Activated naive CD8-positive, alpha-beta T cell treated with anti-CD3 and anti-CD28 coated beads for 36 hours (primary cell): Measurements from ENCODE around the gene ZHX3. TPM values are rescaled to one million over a fixed set of nuclear protein-coding genes. Genes with fewer than 3 reads are reported as not detected.

Source experiments
- DNase-seq: peaks from one replicate; pipeline ENCODE4 v3.0.0; 2021
- H3K27ac Mint-ChIP-seq: one replicate; pipeline ENCODE4 v1.8.0; 2022; ENCODE audit warnings: mild to moderate bottlenecking, moderate library complexity, mixed read lengths
- H3K27me3 Mint-ChIP-seq: one replicate; pipeline ENCODE4 v1.8.0; 2022; ENCODE audit warnings: mild to moderate bottlenecking, mixed read lengths
- H3K36me3 Mint-ChIP-seq: one replicate; pipeline ENCODE4 v1.8.0; 2021; ENCODE audit warnings: mild to moderate bottlenecking, mixed read lengths
- H3K4me1 Mint-ChIP-seq: one replicate; pipeline ENCODE4 v1.8.0; 2021; ENCODE audit warnings: mixed read lengths
- H3K4me3 Mint-ChIP-seq: one replicate; pipeline ENCODE4 v1.8.0; 2022; ENCODE audit warnings: mild to moderate bottlenecking, moderate library complexity, mixed read lengths
- H3K9me3 Mint-ChIP-seq: one replicate; pipeline ENCODE4 v1.8.0; 2022; ENCODE audit warnings: mixed read lengths
- total RNA-seq, 2 experiments: library from RNA; stranded (reverse); gene quantifications; one replicate each; pipeline ENCODE4 v1.2.3, GENCODE V29; 2021

ZHX3 gene, protein sequence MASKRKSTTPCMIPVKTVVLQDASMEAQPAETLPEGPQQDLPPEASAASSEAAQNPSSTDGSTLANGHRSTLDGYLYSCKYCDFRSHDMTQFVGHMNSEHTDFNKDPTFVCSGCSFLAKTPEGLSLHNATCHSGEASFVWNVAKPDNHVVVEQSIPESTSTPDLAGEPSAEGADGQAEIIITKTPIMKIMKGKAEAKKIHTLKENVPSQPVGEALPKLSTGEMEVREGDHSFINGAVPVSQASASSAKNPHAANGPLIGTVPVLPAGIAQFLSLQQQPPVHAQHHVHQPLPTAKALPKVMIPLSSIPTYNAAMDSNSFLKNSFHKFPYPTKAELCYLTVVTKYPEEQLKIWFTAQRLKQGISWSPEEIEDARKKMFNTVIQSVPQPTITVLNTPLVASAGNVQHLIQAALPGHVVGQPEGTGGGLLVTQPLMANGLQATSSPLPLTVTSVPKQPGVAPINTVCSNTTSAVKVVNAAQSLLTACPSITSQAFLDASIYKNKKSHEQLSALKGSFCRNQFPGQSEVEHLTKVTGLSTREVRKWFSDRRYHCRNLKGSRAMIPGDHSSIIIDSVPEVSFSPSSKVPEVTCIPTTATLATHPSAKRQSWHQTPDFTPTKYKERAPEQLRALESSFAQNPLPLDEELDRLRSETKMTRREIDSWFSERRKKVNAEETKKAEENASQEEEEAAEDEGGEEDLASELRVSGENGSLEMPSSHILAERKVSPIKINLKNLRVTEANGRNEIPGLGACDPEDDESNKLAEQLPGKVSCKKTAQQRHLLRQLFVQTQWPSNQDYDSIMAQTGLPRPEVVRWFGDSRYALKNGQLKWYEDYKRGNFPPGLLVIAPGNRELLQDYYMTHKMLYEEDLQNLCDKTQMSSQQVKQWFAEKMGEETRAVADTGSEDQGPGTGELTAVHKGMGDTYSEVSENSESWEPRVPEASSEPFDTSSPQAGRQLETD
- total RNA-seq = 10 to 100 TPM; 15.5 to 17.6 TPM

GRCh38 chr20:41317546-41318270 lies at the start of gene ZHX3:
Gene ZHX3, minus strand, starts transcription at chr20:41317731. Its CDS starts 112,815 bp downstream, at chr20:41204916.
- Mint-ChIP-seq H3K9me3 (no peaks in the 10 kb centered on the region), H3K4me1 (peaks cover 27% of the 10 kb centered on the region), H3K36me3 (peaks cover 2% of the 10 kb centered on the region), H3K4me3 (peak within 1 kb of the TSS; percentile 91), H3K27ac (peak within 1 kb of the TSS; percentile 84), H3K27me3 (no peaks in the 10 kb centered on the region)
- DNase-seq = peak; percentile 100

GRCh38 chr20:41367393-41367695 lies 49.8 kb upstream of the ZHX3 start:
- peak overlapping the region; percentile 59 for H3K4me3 Mint-ChIP-seq
- H3K4me1 Mint-ChIP-seq = peaks cover 10% of the 10 kb centered on the region
- peaks cover 4% of the 10 kb centered on the region for H3K9me3 Mint-ChIP-seq
- no peak overlapping the region for H3K27ac Mint-ChIP-seq
- no peak for DNase-seq
- H3K27me3 Mint-ChIP-seq = peaks cover 44% of the 10 kb centered on the region
- H3K36me3 Mint-ChIP-seq = peaks cover 5% of the 10 kb centered on the region

GRCh38 chr20:41366546-41367392 lies 49.2 kb upstream of the ZHX3 start, which contains the start of gene EMILIN3:
Gene EMILIN3, minus strand, starts transcription at chr20:41366818. Its CDS starts 184 bp downstream, at chr20:41366634.
- Mint-ChIP-seq H3K27me3 (peaks cover 44% of the 10 kb centered on the region), H3K36me3 (peaks cover 5% of the 10 kb centered on the region), H3K4me3 (peak within 1 kb of the TSS; percentile 59), H3K4me1 (peaks cover 10% of the 10 kb centered on the region), H3K27ac (no peak within 1 kb of the TSS), H3K9me3 (peaks cover 4% of the 10 kb centered on the region)
- DNase-seq = no peak

GRCh38 chr20:41365777-41366545 lies 48.4 kb upstream of the ZHX3 start:
- Mint-ChIP-seq H3K27ac (no peak overlapping the region), H3K4me1 (peaks cover 10% of the 10 kb centered on the region), H3K36me3 (peaks cover under 1% of the 10 kb centered on the region), H3K4me3 (no peak overlapping the region), H3K27me3 (peaks cover 44% of the 10 kb centered on the region), H3K9me3 (no peaks in the 10 kb centered on the region)
- no peak for DNase-seq

DNA sequence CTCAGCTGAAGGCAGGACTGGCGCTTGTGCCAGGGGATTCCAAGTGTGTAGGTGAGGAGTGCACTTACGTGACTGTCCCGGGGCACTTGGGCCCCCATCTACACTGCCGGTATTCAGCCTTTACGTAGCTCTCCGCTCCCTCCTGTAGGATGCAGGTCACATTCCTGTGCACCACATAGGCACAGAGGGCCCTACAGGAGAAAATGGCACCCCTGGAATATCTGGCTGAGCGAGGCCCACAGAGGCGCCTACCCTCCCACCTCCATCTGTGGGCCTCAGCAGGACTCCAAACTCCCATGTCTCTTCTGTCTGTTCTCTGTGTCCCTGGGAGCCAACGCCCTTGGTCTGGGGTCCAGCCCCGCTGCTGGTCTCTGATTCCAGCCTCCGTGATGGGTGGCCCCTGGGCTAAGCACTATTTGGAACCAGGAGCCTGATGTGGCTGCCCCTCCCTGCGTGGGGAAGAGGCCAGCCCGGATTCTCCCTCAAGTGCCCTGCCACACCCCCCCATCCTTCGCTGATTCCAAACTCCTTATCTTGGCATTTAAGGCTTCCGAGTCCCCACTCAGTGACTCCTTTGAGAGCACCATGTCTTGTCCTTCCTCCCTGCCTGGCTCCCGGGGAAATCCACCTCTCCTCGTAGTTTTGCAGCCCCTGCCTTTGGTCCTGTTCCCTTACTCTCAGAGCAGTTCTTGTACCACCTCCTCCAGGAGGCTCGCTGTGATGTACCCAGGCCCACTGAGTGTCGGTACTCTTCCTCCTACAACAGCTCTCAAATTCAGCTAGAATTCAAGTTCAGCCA lies 47.6 kb upstream of the ZHX3 start:
- Mint-ChIP-seq H3K36me3 (no peaks in the 10 kb centered on the region), H3K27ac (no peak overlapping the region)

DNA sequence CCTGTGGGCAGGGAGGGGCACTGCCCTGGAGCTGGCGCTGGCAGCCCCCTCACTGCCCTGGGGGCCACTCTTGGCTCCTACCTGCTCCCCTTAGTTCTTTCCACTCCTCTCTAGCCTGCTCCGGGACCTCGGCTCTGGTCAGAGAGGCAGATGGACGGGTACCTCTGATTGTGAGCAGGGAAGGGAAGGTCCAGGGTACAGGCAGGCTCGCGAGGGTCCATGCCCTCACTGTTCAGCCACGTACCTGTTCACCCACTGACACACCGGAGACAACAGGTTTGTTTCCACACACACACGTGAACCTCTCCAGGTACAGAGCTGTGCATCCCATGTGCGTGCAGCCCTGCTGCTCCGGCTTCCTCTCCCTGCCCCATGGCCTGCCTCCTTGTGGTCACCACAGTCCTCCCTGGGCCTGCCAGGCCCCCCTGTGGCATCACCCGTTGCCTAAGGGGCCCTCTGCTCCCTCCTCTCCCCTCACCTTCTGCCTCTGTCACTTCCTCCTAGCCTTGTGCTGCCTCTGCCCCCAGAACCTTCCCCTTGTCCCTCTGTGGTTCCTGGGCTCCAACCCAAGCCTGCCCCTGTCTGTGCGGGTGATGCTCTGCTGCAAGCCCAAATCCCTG lies 46.8 kb upstream of the ZHX3 start:
- H3K27me3 Mint-ChIP-seq = peaks cover 36% of the 10 kb centered on the region
- no peaks in the 10 kb centered on the region for H3K36me3 Mint-ChIP-seq
- H3K4me1 Mint-ChIP-seq = peaks cover 7% of the 10 kb centered on the region
- no peak for DNase-seq
- no peak overlapping the region for H3K4me3 Mint-ChIP-seq
- no peak overlapping the region for H3K27ac Mint-ChIP-seq
- H3K9me3 Mint-ChIP-seq = no peaks in the 10 kb centered on the region

More for the DNA sequence above, 47.6 kb upstream of the ZHX3 start:
- Mint-ChIP-seq H3K27me3 (peaks cover 44% of the 10 kb centered on the region), H3K4me1 (peaks cover 10% of the 10 kb centered on the region), H3K9me3 (no peaks in the 10 kb centered on the region), H3K4me3 (no peak overlapping the region)
- no peak for DNase-seq

- Mint-ChIP-seq H3K36me3 (no peaks in the 10 kb centered on the region), H3K27ac (no peak overlapping the region), H3K9me3 (no peaks in the 10 kb centered on the region), H3K4me1 (peaks cover 7% of the 10 kb centered on the region), H3K4me3 (no peak overlapping the region), H3K27me3 (peaks cover 30% of the 10 kb centered on the region)
- DNase-seq = no peak
Observed at GRCh38 chr20:41363601-41364000, 46.1 kb upstream of the ZHX3 start.

DNA sequence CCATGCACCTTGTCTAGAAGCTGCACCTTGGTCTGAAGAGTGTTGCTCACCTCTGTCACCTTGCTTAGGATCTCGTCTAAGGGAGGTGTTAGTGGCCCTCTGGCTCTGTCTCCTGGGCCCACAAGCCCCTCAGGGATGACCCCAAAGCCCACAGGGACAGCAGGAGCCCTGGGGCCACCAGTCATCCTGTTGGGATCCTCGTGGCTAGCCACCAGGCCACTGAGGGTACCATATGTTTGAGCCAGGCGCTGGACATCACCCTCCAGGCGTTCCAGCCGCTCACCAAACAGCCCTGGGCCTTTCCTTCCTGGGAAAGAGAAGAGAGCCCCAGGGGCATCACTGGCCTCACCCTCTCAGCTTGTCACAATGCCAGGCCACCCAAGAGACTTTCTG lies 45.2 kb upstream of the ZHX3 start:
- no peak overlapping the region for H3K27ac Mint-ChIP-seq
- no peaks in the 10 kb centered on the region for H3K36me3 Mint-ChIP-seq
- DNase-seq = no peak

GRCh38 chr20:41361757-41362747 lies 44.5 kb upstream of the ZHX3 start:
- no peak overlapping the region for H3K27ac Mint-ChIP-seq
- no peak overlapping the region for H3K4me3 Mint-ChIP-seq
- H3K27me3 Mint-ChIP-seq = peaks cover 16% of the 10 kb centered on the region
- DNase-seq = no peak
- H3K9me3 Mint-ChIP-seq = no peaks in the 10 kb centered on the region
- H3K36me3 Mint-ChIP-seq = no peaks in the 10 kb centered on the region
- H3K4me1 Mint-ChIP-seq = peaks cover 1% of the 10 kb centered on the region

More for the DNA sequence above, 45.2 kb upstream of the ZHX3 start:
- Mint-ChIP-seq H3K9me3 (no peaks in the 10 kb centered on the region), H3K4me3 (no peak overlapping the region), H3K4me1 (peaks cover 7% of the 10 kb centered on the region), H3K27me3 (peaks cover 23% of the 10 kb centered on the region)

- peaks cover 1% of the 10 kb centered on the region for H3K4me1 Mint-ChIP-seq
Observed at GRCh38 chr20:41360831-41361756, 43.6 kb upstream of the ZHX3 start.

GRCh38 chr20:41359541-41360011 lies 42.0 kb upstream of the ZHX3 start:
- DNase-seq = no peak
- Mint-ChIP-seq H3K36me3 (no peaks in the 10 kb centered on the region), H3K4me1 (no peaks in the 10 kb centered on the region), H3K27me3 (peaks cover 2% of the 10 kb centered on the region), H3K9me3 (no peaks in the 10 kb centered on the region), H3K27ac (no peak overlapping the region), H3K4me3 (no peak overlapping the region)

More at GRCh38 chr20:41360831-41361756, 43.6 kb upstream of the ZHX3 start:
- no peaks in the 10 kb centered on the region for H3K36me3 Mint-ChIP-seq
- DNase-seq = no peak
- H3K9me3 Mint-ChIP-seq = no peaks in the 10 kb centered on the region
- no peak overlapping the region for H3K27ac Mint-ChIP-seq
- no peak overlapping the region for H3K4me3 Mint-ChIP-seq
- H3K27me3 Mint-ChIP-seq = peaks cover 14% of the 10 kb centered on the region
